Activated CD4-positive, CD25-positive, alpha-beta regulatory T cell (primary cell): ENCODE measurements around the gene CUL1.
A peak's percentile ranks its signal among the peaks of the same experiment; 100 is the strongest.

Experiments
- DNase-seq, 4 experiments: peaks; one replicate each; lab custom pipeline; 2025; lab: John Stamatoyannopoulos, UW

CUL1 gene

GRCh38 chr7:148761499-148762278, 63.0 kb downstream of the CUL1 start:
- DNase-seq = no peak

- DNase-seq = no peak
Measured at GRCh38 chr7:148763622-148764021, 64.9 kb downstream of the CUL1 start.

DNA sequence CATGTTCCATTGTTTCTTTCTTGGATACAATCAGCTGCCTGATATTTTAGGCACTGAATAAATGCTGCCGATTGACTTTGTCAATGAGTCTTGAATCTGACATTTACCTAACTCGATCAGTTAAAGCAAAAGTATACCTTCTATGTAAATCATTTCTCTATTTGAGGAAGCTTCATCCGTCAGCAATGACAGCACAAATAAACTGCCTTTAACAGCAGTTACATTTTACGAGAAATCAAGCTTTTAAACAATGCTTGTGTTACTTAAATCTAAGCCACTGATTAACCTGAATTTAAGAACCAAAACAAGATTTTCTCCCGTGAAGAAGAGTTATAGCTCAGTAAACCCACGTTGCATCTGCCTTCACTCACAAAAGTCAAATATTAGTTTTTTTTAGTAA, 71.3 kb downstream of the CUL1 start:
- DNase-seq = no peak

DNA sequence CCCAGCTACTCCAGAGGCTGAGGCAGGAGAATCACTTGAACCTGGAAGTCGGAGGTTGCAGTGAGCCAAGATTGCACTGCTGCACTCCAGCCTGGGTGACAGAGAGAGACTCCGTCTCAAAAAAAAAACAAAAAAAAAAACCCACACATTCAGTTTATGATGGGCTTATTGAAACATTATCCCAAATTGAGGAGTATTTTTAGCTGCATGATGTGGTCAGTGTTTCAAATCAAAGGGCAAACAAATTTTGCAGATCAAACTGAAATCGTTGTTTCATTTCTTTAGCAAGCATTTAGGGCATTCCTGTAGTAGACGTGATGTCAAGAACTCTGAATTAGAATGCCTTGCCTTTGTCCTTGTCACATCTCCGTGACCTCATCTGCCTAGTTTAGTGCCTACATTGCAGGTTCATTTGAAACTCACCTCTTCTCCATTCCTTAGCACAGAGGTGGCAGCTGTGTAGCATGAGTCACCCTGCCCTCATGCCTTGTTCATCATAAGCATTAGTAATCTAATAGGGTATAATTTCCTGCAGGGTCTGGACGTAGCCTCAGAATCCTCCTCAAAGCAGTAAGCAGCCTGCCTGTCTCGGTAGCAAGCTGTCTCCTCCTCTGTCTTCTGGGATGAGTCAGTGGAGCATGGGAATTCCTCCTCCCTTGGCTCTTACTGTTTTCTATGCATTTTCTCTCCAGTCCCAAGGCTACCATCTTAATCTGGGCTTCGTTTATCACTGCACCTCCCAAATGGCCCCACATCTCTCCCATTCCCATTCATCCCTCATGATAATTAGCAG, 73.8 kb downstream of the CUL1 start:
- DNase-seq = peak in 1 of 4 experiments; percentile 13

GRCh38 chr7:148773334-148773733, 74.6 kb downstream of the CUL1 start:
- no peak for DNase-seq

GRCh38 chr7:148774471-148774870, 75.8 kb downstream of the CUL1 start:
- DNase-seq = no peak

- no peak for DNase-seq
Measured at GRCh38 chr7:148782757-148783456, 84.2 kb downstream of the CUL1 start.

- no peak for DNase-seq
Measured at GRCh38 chr7:148783801-148784527, 85.3 kb downstream of the CUL1 start.

GRCh38 chr7:148787571-148788295, 89.0 kb downstream of the CUL1 start:
- DNase-seq = no peak

GRCh38 chr7:148789220-148789619, 90.5 kb downstream of the CUL1 start:
- DNase-seq = no peak

- no peak for DNase-seq
Measured at GRCh38 chr7:148790131-148790726, 91.5 kb downstream of the CUL1 start.

DNA sequence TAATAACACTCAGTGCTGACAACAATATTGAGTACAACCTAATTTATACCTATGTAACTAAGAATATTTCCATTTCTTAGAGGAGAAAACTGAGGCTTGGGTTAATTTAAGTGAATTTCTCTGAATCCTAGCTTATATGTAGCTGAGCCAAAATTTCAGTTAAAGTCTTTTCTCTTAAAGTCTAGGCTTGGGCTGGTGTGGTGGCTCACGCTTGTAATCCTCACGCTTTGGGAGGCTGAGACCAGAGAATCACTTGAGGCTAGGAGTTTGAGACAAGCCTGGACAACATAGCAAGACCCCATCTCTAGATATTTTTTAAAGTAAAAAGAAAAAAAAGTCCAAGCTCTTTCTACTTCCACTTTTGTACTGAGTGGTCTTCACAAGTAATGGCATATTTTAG, 92.1 kb downstream of the CUL1 start:
- no peak for DNase-seq

DNA sequence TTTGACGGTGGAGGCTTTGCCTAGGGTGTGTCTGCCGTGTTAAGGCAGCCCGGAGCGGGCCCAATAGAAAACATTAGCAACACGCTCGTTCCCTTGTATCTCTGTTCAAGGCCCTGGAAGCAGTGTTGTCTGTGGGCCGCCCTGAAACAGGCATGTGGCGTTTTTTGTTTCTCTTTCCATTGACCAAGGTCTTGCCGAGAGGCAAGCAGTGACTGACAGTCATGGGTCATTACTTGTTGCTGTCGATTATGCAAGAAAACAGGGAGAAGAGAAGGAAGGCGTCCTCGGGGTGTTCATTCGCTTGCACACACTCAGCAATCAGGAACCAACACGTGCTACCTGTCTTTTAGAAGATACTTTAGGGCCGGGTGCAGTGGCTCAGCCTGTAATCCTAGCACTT, 92.8 kb downstream of the CUL1 start:
- DNase-seq = no peak

DNA sequence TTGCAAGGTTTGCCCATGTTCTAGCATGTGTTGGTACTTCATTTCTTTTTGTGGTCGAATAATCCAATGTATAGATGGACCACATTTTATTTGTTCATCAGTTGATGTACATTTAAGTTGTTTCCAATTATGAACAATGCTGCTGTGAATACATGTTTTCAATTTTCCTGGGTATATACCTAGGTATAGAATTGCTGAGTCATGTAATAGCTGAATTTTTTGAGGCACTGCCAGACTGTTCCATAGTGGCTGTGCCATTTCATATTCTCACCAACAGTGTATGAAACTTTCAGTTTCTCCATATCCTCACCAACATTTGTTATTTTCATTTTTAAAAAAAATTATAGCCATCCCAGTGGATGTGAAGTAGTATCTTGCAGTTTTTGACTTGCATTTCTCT, 94.9 kb downstream of the CUL1 start:
- DNase-seq = no peak

DNA sequence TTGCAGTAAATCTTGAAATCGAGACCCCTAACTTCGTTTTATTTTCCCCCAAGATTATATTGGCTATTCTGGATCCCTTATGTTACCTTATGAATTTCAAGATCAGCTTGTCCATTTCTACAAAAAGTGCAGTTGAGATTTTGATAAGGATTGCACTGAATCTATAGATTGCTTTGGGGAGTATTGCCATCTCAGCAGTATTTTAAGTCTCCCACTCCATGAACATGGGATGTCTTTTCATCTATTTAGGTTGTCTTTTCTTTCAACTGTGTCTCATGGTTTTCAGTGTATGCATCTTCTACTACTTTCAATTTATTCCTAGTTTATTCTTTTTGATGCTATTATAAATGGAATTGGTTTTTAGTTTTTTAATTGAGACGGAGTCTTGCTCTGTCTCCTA, 95.8 kb downstream of the CUL1 start:
- DNase-seq = no peak

DNA sequence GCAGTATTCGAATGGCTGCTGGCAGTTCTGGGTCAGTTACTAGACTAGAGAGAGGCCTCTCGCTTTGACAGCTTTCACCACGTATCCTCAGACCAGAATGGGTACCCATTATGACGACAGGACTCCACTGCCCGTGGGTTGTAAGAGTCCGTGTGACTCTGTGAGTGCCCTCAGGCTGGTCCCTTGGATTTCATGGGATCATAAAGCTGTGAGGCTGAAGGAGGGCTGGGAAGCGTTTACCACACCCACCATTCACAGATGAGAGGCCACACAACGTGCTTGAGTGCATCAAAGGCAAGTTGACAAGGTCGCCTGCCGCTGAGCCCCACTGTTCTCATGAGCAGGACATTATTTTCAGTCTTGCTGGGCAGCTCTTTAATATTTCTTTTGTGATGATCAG, 98.1 kb downstream of the CUL1 start:
- no peak for DNase-seq

GRCh38 chr7:148799893-148800555, 101.3 kb downstream of the CUL1 start:
- no peak for DNase-seq

- no peak for DNase-seq
Measured at GRCh38 chr7:148800677-148801076, 102.0 kb downstream of the CUL1 start.

- DNase-seq = no peak
Measured at GRCh38 chr7:148802101-148802493, 103.4 kb downstream of the CUL1 start.

GRCh38 chr7:148803094-148803493, 104.4 kb downstream of the CUL1 start:
- DNase-seq = no peak
